ENCODE data around the gene ERH. TPM values are rescaled to one million over a fixed set of nuclear protein-coding genes. Genes with fewer than 3 reads are reported as not detected.

ERH gene
- total and polyA plus RNA-seq, 10 of the 15 experiments (the other 5 are each of a cell fraction or from before 2014, with no cell fraction given) = 255 to 852 (median 382) TPM

DNA sequence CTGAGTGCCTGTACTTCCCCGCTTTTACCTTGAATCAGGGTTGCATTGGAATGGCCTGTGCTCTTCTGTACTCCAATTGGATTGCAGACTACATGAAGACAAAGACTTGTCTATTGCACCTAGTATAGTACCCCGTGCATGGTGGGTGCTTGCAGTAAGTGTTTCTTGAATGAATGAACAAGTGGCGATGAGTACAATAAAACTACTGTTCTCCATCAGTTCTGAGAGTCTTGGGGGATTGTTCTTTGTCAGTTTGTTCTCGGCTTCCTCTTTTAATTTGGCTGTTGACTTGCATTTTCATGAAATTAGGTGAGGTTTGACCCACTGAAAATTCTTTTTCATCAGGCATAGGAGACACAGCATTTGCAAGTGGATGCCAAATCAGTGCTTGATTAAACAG lies 34.1 kb downstream of the ERH start:
- in situ Hi-C loops (cut with MboI) (no loop called here), intact Hi-C loops (cut with micrococcal nuclease; ENCODE audit: unreplicated experiment) (loop anchor here (5.0 kb wide), 1 partner anchor 122 kb away; no protein-coding TSS in a partner anchor)
- BruUV-seq (replicated peaks) = no TSS peak
- ChIA-PET CTCF (interaction anchor here (0.8 to 4.1 kb wide), 3 partner anchors 21 to 121 kb away, joined by 3 to 23 read pairs (median 3); no protein-coding TSS in a partner anchor), SMC1A (ENCODE audit: uncharacterized antibody, unreplicated experiment) (interaction anchor here (0.7 to 2.7 kb wide), 10 partner anchors 9 to 122 kb away, joined by 3 to 12 read pairs (median 5); no protein-coding TSS in a partner anchor), POLR2A (interaction anchor here (0.6 to 1.7 kb wide), 2 partner anchors 8 to 18 kb away, joined by 3 to 9 read pairs; no protein-coding TSS in a partner anchor), RAD21 (ENCODE audit: unreplicated experiment) (interaction anchor here (1.1 to 11.5 kb wide), 4 partner anchors 9 to 103 kb away, joined by 3 to 143 read pairs (median 7); partner anchors contain the start of genes ERH and SLC39A9)
- FAIRE-seq (no peak), ATAC-seq (peak; percentile 44), DNase-seq (ENCODE audit: low read depth, low spot score) (no peak)
- no peaks in the 10 kb centered on the region for H3K27me3 ChIP-seq (replicated peaks in 1 of 2; ENCODE audit: control insufficient read depth in 2 of 2, insufficient read depth in 2 of 2, low read length in 1 of 2)
- no peaks in the 10 kb centered on the region for H3K36me3 ChIP-seq (ENCODE audit: control insufficient read depth in 2 of 2, insufficient read depth in 2 of 2, low read length in 1 of 2)
- no peak overlapping the region for H3K27ac ChIP-seq (ENCODE audit: control insufficient read depth, insufficient read depth)
- no peak overlapping the region for H2AFZ ChIP-seq (ENCODE audit: control insufficient read depth, low read depth, low read length)
- H3K4me2 ChIP-seq (ENCODE audit: control insufficient read depth, insufficient read depth) = no peak overlapping the region
- WGBS (ENCODE audit: insufficient coverage, insufficient replicate concordance, low lambda C conversion rate, missing lambda C conversion rate) = 51% methylated on average over 4 of the region's 4 CpGs
- H3K9ac ChIP-seq (ENCODE audit: control insufficient read depth, insufficient read depth, low read length) = no peak overlapping the region
- peaks cover 4% of the 10 kb centered on the region for H3K4me1 ChIP-seq (ENCODE audit: control insufficient read depth, insufficient read depth, low read length)
- H3K79me2 ChIP-seq (ENCODE audit: control insufficient read depth, insufficient read depth, low read length) = no peaks in the 10 kb centered on the region
- no peaks in the 10 kb centered on the region for H3K9me3 ChIP-seq (replicated peaks; ENCODE audit: control insufficient read depth, insufficient read depth, low read length)
- no peaks in the 10 kb centered on the region for H4K20me1 ChIP-seq (ENCODE audit: control insufficient read depth, insufficient read depth)
- H3K4me3 ChIP-seq = no peak overlapping the region
- TF ChIP-seq NBN (IDR thresholded peaks at IDR 0.05) = 0 out of 2 replicates have a peak, but pooled peaks have one; percentile 16
- TF ChIP-seq ZNF24 (IDR thresholded peaks at IDR 0.05) = peak; percentile 98
- no peak for TF ChIP-seq HCFC1 (IDR thresholded peaks at IDR 0.05; ENCODE audit: low read length)
- no peak for TF ChIP-seq EZH2 (IDR thresholded peaks at IDR 0.05; ENCODE audit: borderline replicate concordance, control insufficient read depth, low read depth, low read length)
- peak; percentile 11; the same call in 1 of the 2 replicates for TF ChIP-seq ATF7 (IDR thresholded peaks at IDR 0.05; ENCODE audit: low read depth)
- TF ChIP-seq CREB1 (IDR thresholded peaks at IDR 0.05; ENCODE audit: low read depth) = no peak
- no peak for TF ChIP-seq CHD4 (IDR thresholded peaks at IDR 0.05)
- TF ChIP-seq CBX5 (IDR thresholded peaks at IDR 0.05; ENCODE audit: low read depth) = no peak
- no peak for TF ChIP-seq HDAC2 (IDR thresholded peaks at IDR 0.05)
- no peak for TF ChIP-seq MAX (IDR thresholded peaks at IDR 0.05; ENCODE audit: low read depth, low read length)
- no peak for TF ChIP-seq ZZZ3 (IDR thresholded peaks at IDR 0.05; ENCODE audit: control insufficient read depth, insufficient read length, low read depth)
- no peak for TF ChIP-seq PAX8 (IDR thresholded peaks at IDR 0.05)
- TF ChIP-seq POLR2A (IDR thresholded peaks at IDR 0.05; ENCODE audit: low read depth, low read length) = no peak
- peak; percentile 35; the same call in 1 of the 2 replicates for TF ChIP-seq MTA2 (IDR thresholded peaks at IDR 0.05; ENCODE audit: low read depth)
- TF ChIP-seq POU2F2 (IDR thresholded peaks at IDR 0.05; ENCODE audit: borderline replicate concordance, low read depth, low read length) = peak; percentile 8; the same call in 1 of the 3 replicates
- no peak for TF ChIP-seq TAF1 (IDR thresholded peaks at IDR 0.05; ENCODE audit: borderline replicate concordance, low read depth, low read length)
- no peak for TF ChIP-seq STAT1 (conservative IDR thresholded peaks at IDR 0.05)
- TF ChIP-seq NFYB (IDR thresholded peaks at IDR 0.05; ENCODE audit: insufficient read depth, low read depth, low read length) = no peak
- TF ChIP-seq ESRRA (IDR thresholded peaks at IDR 0.05; ENCODE audit: low read length) = no peak
- no peak for TF ChIP-seq RCOR1 (conservative IDR thresholded peaks at IDR 0.05; ENCODE audit: low read depth, low read length)
- no peak for TF ChIP-seq CEBPZ (IDR thresholded peaks at IDR 0.05; ENCODE audit: low read depth, low read length)
- no peak for TF ChIP-seq SUPT20H (IDR thresholded peaks at IDR 0.05; ENCODE audit: borderline replicate concordance, control insufficient read depth, low read depth, low read length)
- TF ChIP-seq ASH2L (IDR thresholded peaks at IDR 0.05; ENCODE audit: borderline replicate concordance, low read depth) = no peak
- no peak for TF ChIP-seq RELA (IDR thresholded peaks at IDR 0.05; ENCODE audit: borderline replicate concordance, partially characterized antibody)
- TF ChIP-seq SPI1 (IDR thresholded peaks at IDR 0.05; ENCODE audit: borderline replicate concordance, insufficient read depth, low read depth, low read length) = peak; percentile 67; the same call in 1 of the 2 replicates
- no peak for TF ChIP-seq ZNF217 (IDR thresholded peaks at IDR 0.05)
